Stimulated activated memory B cell treated with anti-CD40 and anti-IgM and Interleukin-4, amounts not matched to agents 10 μg/mL and 1 μg/mL and 100 μg/mL, for 72 hours (primary cell): Measurements from ENCODE around the gene ENPP6.

Experiments used
- ATAC-seq: fragments of 150-1000 bp; cut with Tn5 transposase; 2 replicates; pipeline ENCODE4 v1.10.0; 2021
- H3K27ac Mint-ChIP-seq: one replicate; pipeline ENCODE4 v1.8.0; 2022; ENCODE audit warnings: mild to moderate bottlenecking, mixed read lengths
- H3K27me3 Mint-ChIP-seq: one replicate; pipeline ENCODE4 v1.8.0; 2022; ENCODE audit warnings: mixed read lengths
- H3K36me3 Mint-ChIP-seq: one replicate; pipeline ENCODE4 v1.8.0; 2022; ENCODE audit warnings: mixed read lengths
- H3K4me1 Mint-ChIP-seq: one replicate; pipeline ENCODE4 v1.8.0; 2022; ENCODE audit warnings: mixed read lengths
- H3K4me3 Mint-ChIP-seq: one replicate; pipeline ENCODE4 v1.8.0; 2022; ENCODE audit warnings: mild to moderate bottlenecking, moderate library complexity, mixed read lengths
- H3K9me3 Mint-ChIP-seq: one replicate; pipeline ENCODE4 v1.8.0; 2022; ENCODE audit warnings: mixed read lengths

The ENPP6 gene

GRCh38 chr4:184217634-184218033 is at the start of gene ENPP6:
ENPP6 (minus strand) TSS chr4:184217873; CDS start chr4:184217819, 54 bp downstream.
- no peak for ATAC-seq
- Mint-ChIP-seq H3K4me3 (no peak within 1 kb of the TSS), H3K4me1 (no peaks in the 10 kb centered on the region), H3K27ac (no peak within 1 kb of the TSS), H3K9me3 (no peaks in the 10 kb centered on the region), H3K27me3 (peaks cover 47% of the 10 kb centered on the region), H3K36me3 (no peaks in the 10 kb centered on the region)

- Mint-ChIP-seq H3K4me3 (peak overlapping the region; percentile 76), H3K27me3 (no peaks in the 10 kb centered on the region), H3K36me3 (peaks cover 10% of the 10 kb centered on the region), H3K9me3 (peaks cover 5% of the 10 kb centered on the region), H3K4me1 (peaks cover 61% of the 10 kb centered on the region), H3K27ac (peak overlapping the region; percentile 90)
- ATAC-seq: no peak
These were observed 49.5 kb upstream of the ENPP6 start for GRCh38 chr4:184267206-184267608.

- Mint-ChIP-seq H3K27me3 (no peaks in the 10 kb centered on the region), H3K4me3 (peak overlapping the region; percentile 74), H3K4me1 (peaks cover 57% of the 10 kb centered on the region), H3K27ac (peak overlapping the region; percentile 90), H3K36me3 (peaks cover 9% of the 10 kb centered on the region), H3K9me3 (peaks cover 4% of the 10 kb centered on the region)
- ATAC-seq: no peak
These were observed 48.1 kb upstream of the ENPP6 start for GRCh38 chr4:184265546-184266351.

GRCh38 chr4:184263910-184264732 is 46.4 kb upstream of the ENPP6 start:
- peak overlapping the region; percentile 89 for H3K27ac Mint-ChIP-seq
- H3K9me3 Mint-ChIP-seq: no peaks in the 10 kb centered on the region
- H3K27me3 Mint-ChIP-seq: no peaks in the 10 kb centered on the region
- peak overlapping the region; percentile 66 for H3K4me3 Mint-ChIP-seq
- H3K4me1 Mint-ChIP-seq: peaks cover 43% of the 10 kb centered on the region
- no peaks in the 10 kb centered on the region for H3K36me3 Mint-ChIP-seq
- ATAC-seq: peak; percentile 61

- H3K4me1 Mint-ChIP-seq: peaks cover 43% of the 10 kb centered on the region
- H3K27me3 Mint-ChIP-seq: no peaks in the 10 kb centered on the region
- H3K36me3 Mint-ChIP-seq: no peaks in the 10 kb centered on the region
- H3K4me3 Mint-ChIP-seq: no peak overlapping the region
- H3K27ac Mint-ChIP-seq: peak overlapping the region; percentile 89
- H3K9me3 Mint-ChIP-seq: no peaks in the 10 kb centered on the region
- no peak for ATAC-seq
These were observed 45.8 kb upstream of the ENPP6 start for GRCh38 chr4:184263461-184263860.

GRCh38 chr4:184262901-184263300 is 45.2 kb upstream of the ENPP6 start:
- Mint-ChIP-seq H3K9me3 (no peaks in the 10 kb centered on the region), H3K4me3 (no peak overlapping the region), H3K36me3 (no peaks in the 10 kb centered on the region), H3K27ac (peak overlapping the region; percentile 89), H3K4me1 (peaks cover 42% of the 10 kb centered on the region), H3K27me3 (no peaks in the 10 kb centered on the region)
- ATAC-seq: no peak

GRCh38 chr4:184261246-184261645 is 43.6 kb upstream of the ENPP6 start:
- Mint-ChIP-seq H3K27ac (no peak overlapping the region), H3K4me1 (peaks cover 28% of the 10 kb centered on the region), H3K9me3 (no peaks in the 10 kb centered on the region), H3K4me3 (no peak overlapping the region), H3K36me3 (no peaks in the 10 kb centered on the region), H3K27me3 (no peaks in the 10 kb centered on the region)
- no peak for ATAC-seq

- no peaks in the 10 kb centered on the region for H3K27me3 Mint-ChIP-seq
- H3K27ac Mint-ChIP-seq: no peak overlapping the region
- H3K36me3 Mint-ChIP-seq: no peaks in the 10 kb centered on the region
- H3K4me1 Mint-ChIP-seq: peaks cover 15% of the 10 kb centered on the region
- no peaks in the 10 kb centered on the region for H3K9me3 Mint-ChIP-seq
- H3K4me3 Mint-ChIP-seq: no peak overlapping the region
- no peak for ATAC-seq
These were observed 42.2 kb upstream of the ENPP6 start for GRCh38 chr4:184259866-184260265.

GRCh38 chr4:184259081-184259480 is 41.4 kb upstream of the ENPP6 start:
- Mint-ChIP-seq H3K4me1 (peaks cover 12% of the 10 kb centered on the region), H3K27ac (no peak overlapping the region), H3K9me3 (no peaks in the 10 kb centered on the region), H3K4me3 (no peak overlapping the region), H3K27me3 (no peaks in the 10 kb centered on the region), H3K36me3 (no peaks in the 10 kb centered on the region)
- no peak for ATAC-seq

GRCh38 chr4:184255871-184256642 is 38.4 kb upstream of the ENPP6 start:
- no peak overlapping the region for H3K27ac Mint-ChIP-seq
- no peaks in the 10 kb centered on the region for H3K36me3 Mint-ChIP-seq
- H3K4me3 Mint-ChIP-seq: no peak overlapping the region
- no peak for ATAC-seq
- H3K4me1 Mint-ChIP-seq: peaks cover 5% of the 10 kb centered on the region
- H3K27me3 Mint-ChIP-seq: no peaks in the 10 kb centered on the region
- no peaks in the 10 kb centered on the region for H3K9me3 Mint-ChIP-seq

GRCh38 chr4:184255361-184255760 is 37.7 kb upstream of the ENPP6 start:
- H3K27me3 Mint-ChIP-seq: no peaks in the 10 kb centered on the region
- H3K27ac Mint-ChIP-seq: no peak overlapping the region
- H3K36me3 Mint-ChIP-seq: no peaks in the 10 kb centered on the region
- H3K4me1 Mint-ChIP-seq: peaks cover 12% of the 10 kb centered on the region
- no peaks in the 10 kb centered on the region for H3K9me3 Mint-ChIP-seq
- H3K4me3 Mint-ChIP-seq: no peak overlapping the region
- ATAC-seq: no peak

- Mint-ChIP-seq H3K4me3 (no peak overlapping the region), H3K27me3 (peaks cover 3% of the 10 kb centered on the region), H3K9me3 (no peaks in the 10 kb centered on the region), H3K27ac (no peak overlapping the region), H3K36me3 (no peaks in the 10 kb centered on the region), H3K4me1 (peaks cover 12% of the 10 kb centered on the region)
- peak; percentile 53 for ATAC-seq
These were observed 35.4 kb upstream of the ENPP6 start for GRCh38 chr4:184253072-184253420.

- H3K9me3 Mint-ChIP-seq: no peaks in the 10 kb centered on the region
- peaks cover 12% of the 10 kb centered on the region for H3K4me1 Mint-ChIP-seq
- H3K27ac Mint-ChIP-seq: no peak overlapping the region
These were observed 34.7 kb upstream of the ENPP6 start for GRCh38 chr4:184252136-184253071.

GRCh38 chr4:184251670-184251980 is 34.0 kb upstream of the ENPP6 start:
- no peaks in the 10 kb centered on the region for H3K9me3 Mint-ChIP-seq
- no peak overlapping the region for H3K4me3 Mint-ChIP-seq
- no peak overlapping the region for H3K27ac Mint-ChIP-seq
- H3K36me3 Mint-ChIP-seq: no peaks in the 10 kb centered on the region
- H3K27me3 Mint-ChIP-seq: peaks cover 16% of the 10 kb centered on the region
- no peak for ATAC-seq
- peaks cover 12% of the 10 kb centered on the region for H3K4me1 Mint-ChIP-seq

More at GRCh38 chr4:184252136-184253071, 34.7 kb upstream of the ENPP6 start:
- no peaks in the 10 kb centered on the region for H3K36me3 Mint-ChIP-seq
- no peak for ATAC-seq
- no peak overlapping the region for H3K4me3 Mint-ChIP-seq
- H3K27me3 Mint-ChIP-seq: peaks cover 10% of the 10 kb centered on the region
